Panc1 (cell line): ENCODE results near the gene ARHGEF2. TPM values are rescaled to one million over a fixed set of nuclear protein-coding genes. Genes with fewer than 3 reads are reported as not detected.

Source experiments
- ATAC-seq: fragments of 200-7000 bp; cut with Tn5 transposase; 2 replicates; pipeline ENCODE4 v1.9.1; 2020; ENCODE audit warnings: mild to moderate bottlenecking, moderate library complexity
- BruUV-seq: library from RNA; stranded (reverse); fragments of 400-500 nt; replicated peaks from 2 replicates; lab custom pipeline; 2021; lab: Mats Ljungman, UMichigan
- CTCF ChIA-PET: fragments of 300-600 bp; sonication (Branson Sonifier 250); formaldehyde crosslinking; loops from one replicate; lab custom pipeline; 2022; ENCODE audit warnings: antibody characterized with exemption; lab: Charles Lee
- POLR2A ChIA-PET: fragments of 300-600 bp; sonication (Branson Sonifier 250); formaldehyde crosslinking; loops from one replicate; lab custom pipeline; 2022; ENCODE audit warnings: antibody characterized with exemption; lab: Charles Lee
- DNase-seq: peaks from one replicate; pipeline ENCODE4 v3.0.0-alpha.2; 2010; ENCODE audit warnings: low read depth, low spot score
- H3K27ac ChIP-seq: 2 replicates; pipeline ENCODE4 v1.5.1; 2011; ENCODE audit warnings: mild to moderate bottlenecking, low read length, inconsistent platforms
- H3K27me3 ChIP-seq: fragments of 200-500 bp; sonication (Bioruptor generic); 2 replicates; pipeline ENCODE4 v1.6.0; 2014; ENCODE audit warnings: low read length, inconsistent platforms; ENCODE audit not compliant: control insufficient read depth, insufficient read depth
- H3K36me3 ChIP-seq: fragments of 200-500 bp; sonication (Bioruptor generic); 2 replicates; pipeline ENCODE4 v1.5.1; 2014; ENCODE audit warnings: inconsistent platforms, mild to moderate bottlenecking, low read length, moderate library complexity; ENCODE audit not compliant: control insufficient read depth, insufficient read depth
- H3K4me1 ChIP-seq: 2 replicates; pipeline ENCODE4 v1.5.1; 2011; ENCODE audit warnings: inconsistent platforms, mild to moderate bottlenecking, low read length, moderate library complexity; ENCODE audit not compliant: control insufficient read depth, insufficient read depth
- H3K4me3 ChIP-seq, 2 experiments: 2 replicates each; pipeline ENCODE4 v1.5.1; 2011 to 2012; ENCODE audit warnings: low read depth in 2 of 2, low read length in 2 of 2, mild to moderate bottlenecking in 2 of 2, inconsistent platforms in 1 of 2, moderate library complexity in 1 of 2
- H3K9me3 ChIP-seq: fragments of 200-500 bp; sonication (Bioruptor generic); 2 replicates; pipeline ENCODE4 v1.5.1; 2014; ENCODE audit warnings: low read depth, mild to moderate bottlenecking, inconsistent platforms, low read length, moderate library complexity; ENCODE audit not compliant: control insufficient read depth, insufficient read depth
- CTCF ChIP-seq: fragments of 450-650 bp; IDR thresholded peaks from 2 replicates; pipeline ENCODE4 v1.5.1; 2017; ENCODE audit warnings: mild to moderate bottlenecking
- POLR2AphosphoS5 ChIP-seq: IDR thresholded peaks from 2 replicates; pipeline ENCODE4 v1.6.1; 2012; ENCODE audit warnings: mild to moderate bottlenecking, low read depth, low read length, moderate library complexity
- REST ChIP-seq, 2 experiments: IDR thresholded peaks; 2 replicates each; pipeline ENCODE4 v1.6.1; 2011 to 2012; ENCODE audit warnings: low read depth in 2 of 2, control low read depth in 1 of 2, low read length in 1 of 2, mild to moderate bottlenecking in 1 of 2, moderate library complexity in 1 of 2; ENCODE audit not compliant: insufficient read depth in 1 of 2
- SIN3A ChIP-seq: IDR thresholded peaks from 2 replicates; pipeline ENCODE4 v1.6.1; 2012; ENCODE audit warnings: low read depth, mild to moderate bottlenecking, low read length, moderate library complexity, borderline replicate concordance; ENCODE audit not compliant: insufficient read depth
- TCF7L2 ChIP-seq: IDR thresholded peaks from 2 replicates; pipeline ENCODE4 v1.6.1; 2011; ENCODE audit warnings: mild to moderate bottlenecking, low read depth, low read length, inconsistent platforms
- in situ Hi-C: cut with HindIII; loops from 2 replicates; pipeline ENCODE4 v1.10.0; 2016; ENCODE audit warnings: low sequenced_read_pairs, low pct_unique_long_range_greater_than_20kb
- intact Hi-C: fragments of 100-400 bp; cut with micrococcal nuclease; formaldehyde crosslinking; loops from one replicate; pipeline ENCODE4 v1.10.0; 2022; ENCODE audit not compliant: unreplicated experiment
- total RNA-seq: library from RNA; stranded (reverse); gene quantifications from one replicate; pipeline ENCODE4 v1.2.1, GENCODE V29; 2021; ENCODE audit not compliant: unreplicated experiment

ARHGEF2 gene
- total RNA-seq, 1 experiment from 2014 or later, result 87.0 TPM

- intact Hi-C loops (no loop called here), in situ Hi-C loops (no loop called here)
- BruUV-seq, result no TSS peak
- TF ChIP-seq CTCF (no peak), POLR2AphosphoS5 (no peak), SIN3A (no peak), REST (IDR thresholded peaks at IDR 0.05; ENCODE audit: insufficient read depth in 1 of 2, low read depth in 2 of 2, low read length in 1 of 2) (no peak), TCF7L2 (no peak)
- Histone ChIP-seq H3K4me3 (no peak overlapping the region), H3K36me3 (peaks cover 1% of the 10 kb centered on the region), H3K27me3 (no peaks in the 10 kb centered on the region), H3K27ac (peak overlapping the region; percentile 34; the same call in 1 of the 2 replicates), H3K9me3 (no peaks in the 10 kb centered on the region), H3K4me1 (peaks cover 49% of the 10 kb centered on the region)
- ATAC-seq (no peak), DNase-seq (no peak)
- ChIA-PET POLR2A (interaction anchor here (0.7 kb wide), 1 partner anchor 371 kb away, joined by 9 read pairs; no protein-coding TSS in a partner anchor), CTCF (interaction anchor here (1.6 kb wide), 1 partner anchor 23 kb away, joined by 3 read pairs; no protein-coding TSS in a partner anchor)
These were observed 10.3 kb downstream of the ARHGEF2 start for GRCh38 chr1:155968051-155968400.

- no peak for DNase-seq
- Histone ChIP-seq H3K4me1 (peaks cover 54% of the 10 kb centered on the region), H3K27me3 (no peaks in the 10 kb centered on the region), H3K27ac (peak overlapping the region; percentile 34; the same call in 1 of the 2 replicates), H3K4me3 (no peak overlapping the region), H3K36me3 (peaks cover 5% of the 10 kb centered on the region), H3K9me3 (no peaks in the 10 kb centered on the region)
- BruUV-seq, result no TSS peak
- ChIA-PET POLR2A (interaction anchor here (0.7 kb wide), 1 partner anchor 370 kb away, joined by 9 read pairs; no protein-coding TSS in a partner anchor), CTCF (interaction anchor here (1.6 kb wide), 1 partner anchor 23 kb away, joined by 3 read pairs; no protein-coding TSS in a partner anchor)
- in situ Hi-C loops (no loop called here), intact Hi-C loops (no loop called here)
- TF ChIP-seq POLR2AphosphoS5, result no peak
- TF ChIP-seq SIN3A, result no peak
- TF ChIP-seq CTCF, result no peak
- ATAC-seq, result no peak
These were observed 10.9 kb downstream of the ARHGEF2 start for GRCh38 chr1:155967341-155968050.
